Esophagus muscularis mucosa (tissue), 4 donors: ENCODE results near the gene USP28. TPM values are rescaled to one million over a fixed set of nuclear protein-coding genes. Genes with fewer than 3 reads are reported as not detected.
A peak's percentile ranks its signal among the peaks of the same experiment; 100 is the strongest.

Source experiments
- DNase-seq: peaks from one replicate; pipeline ENCODE4 v3.0.0-alpha.2; 2017; ENCODE audit errors: extremely low spot score
- H3K27ac ChIP-seq, 4 donors: fragments of 200-600 bp; sonication (generic); replicated peaks in 1 of 4; 1 replicate in 3 of 4; 2 replicates in 1 of 4; pipeline ENCODE4 v1.5.1; 2016 to 2019; ENCODE audit warnings: mild to moderate bottlenecking in 1 of 4
- H3K27me3 ChIP-seq, 4 donors: fragments of 200-600 bp; sonication (generic); one replicate each; pipeline versions ENCODE4 v1.5.1 to v1.6.0; 2016 to 2019
- H3K36me3 ChIP-seq, 4 donors: fragments of 200-600 bp; sonication (generic); one replicate each; pipeline ENCODE4 v1.5.1; 2016 to 2019
- H3K4me1 ChIP-seq, 4 donors: fragments of 200-600 bp; sonication (generic); one replicate each; pipeline ENCODE4 v1.5.1; 2016 to 2019
- H3K4me3 ChIP-seq, 4 donors: fragments of 200-600 bp; sonication (generic); 1 replicate in 2 of 4; 2 replicates in 2 of 4; pipeline ENCODE4 v1.5.1; 2016 to 2019; ENCODE audit warnings: mild to moderate bottlenecking in 4 of 4, moderate library complexity in 1 of 4
- H3K9me3 ChIP-seq, 4 donors: fragments of 200-600 bp; sonication (generic); 1 replicate in 3 of 4; 2 replicates in 1 of 4; pipeline ENCODE4 v1.5.1; 2016 to 2019
- CTCF ChIP-seq, 3 experiments: fragments of 200-600 bp in 2 of 3; fragments of 450-650 bp in 1 of 3; sonication (generic) in 2 of 3; IDR thresholded peaks; one replicate each; pipeline ENCODE4 v1.5.1; 2017 to 2019; ENCODE audit warnings: antibody characterized with exemption in 3 of 3, mild to moderate bottlenecking in 2 of 3, moderate library complexity in 1 of 3
- EP300 ChIP-seq: sonication (generic); formaldehyde crosslinking; IDR thresholded peaks from one replicate; pipeline ENCODE4 v1.6.1; 2017; ENCODE audit warnings: antibody characterized with exemption
- POLR2A ChIP-seq: fragments of 450-650 bp; IDR thresholded peaks from one replicate; pipeline ENCODE4 v1.6.1; 2017; ENCODE audit warnings: antibody characterized with exemption, moderate library complexity, mild to moderate bottlenecking, low read depth
- POLR2AphosphoS5 ChIP-seq, 2 donors: sonication (generic); formaldehyde crosslinking; IDR thresholded peaks; one replicate each; pipeline ENCODE4 v1.6.1; 2017; ENCODE audit warnings: antibody characterized with exemption in 2 of 2
- WGBS: methylation state at CpG from one replicate; pipeline ENCODE4 v1.1.5; 2018; 5-methylcytosine and 5-hydroxymethylcytosine counted together
- intact Hi-C: fragments of 100-400 bp; cut with DNase I; formaldehyde crosslinking; loops from one replicate; pipeline ENCODE4 v1.15.1; 2023
- total RNA-seq, 4 donors: library from RNA; depleted of rRNA; stranded (reverse); fragments of >200 nt; gene quantifications; one replicate each; pipeline versions ENCODE4 v1.1.0 to v1.2.1, GENCODE V29; 2016

Gene USP28
- total RNA-seq, 4 donors from 2014 or later: 25.2 to 45.9 (median 35.3) TPM

GRCh38 chr11:113873236-113873626 is 2.1 kb downstream of the USP28 start:
- no peaks in the 10 kb centered on the region for H3K27me3 ChIP-seq
- H3K9me3 ChIP-seq: no peaks in the 10 kb centered on the region
- TF ChIP-seq EP300 (no peak), CTCF (IDR thresholded peaks at IDR 0.05) (no peak), POLR2AphosphoS5 (IDR thresholded peaks at IDR 0.05) (peak; percentile 25 to 65), POLR2A (no peak)
- peak overlapping the region; percentile 33 to 83 (median 73) for H3K4me3 ChIP-seq
- WGBS: 25% methylated on average over 5 of the region's 5 CpGs
- DNase-seq: no peak
- peaks cover 22 to 52% (median 48%) of the 10 kb centered on the region in 4 donors for H3K4me1 ChIP-seq
- no peaks in the 10 kb centered on the region for H3K36me3 ChIP-seq
- intact Hi-C loops: no loop called here
- H3K27ac ChIP-seq: peak overlapping the region; percentile 87 to 95 (median 90)

- WGBS: 80% methylated on average over 3 of the region's 3 CpGs
- Histone ChIP-seq H3K27me3 (no peaks in the 10 kb centered on the region), H3K4me1 (peaks cover 22 to 50% (median 47%) of the 10 kb centered on the region in 4 donors), H3K9me3 (no peaks in the 10 kb centered on the region), H3K27ac (peak overlapping the region; percentile 10 to 95 (median 56)), H3K4me3 (no peak overlapping the region), H3K36me3 (peaks cover 0 to 10% (median 3%) of the 10 kb centered on the region in 4 donors)
- no peak for DNase-seq
- intact Hi-C loops: no loop called here
- TF ChIP-seq POLR2A (no peak), EP300 (no peak), POLR2AphosphoS5 (IDR thresholded peaks at IDR 0.05) (no peak), CTCF (IDR thresholded peaks at IDR 0.05) (no peak)
Measured at GRCh38 chr11:113871336-113871735, 4.0 kb downstream of the USP28 start.

- no peak overlapping the region for H3K4me3 ChIP-seq
- no peak for DNase-seq
- H3K4me1 ChIP-seq: peaks cover 14 to 29% (median 25%) of the 10 kb centered on the region in 4 donors
- TF ChIP-seq CTCF (IDR thresholded peaks at IDR 0.05): no peak
- H3K36me3 ChIP-seq: peaks cover 0 to 10% (median 3%) of the 10 kb centered on the region in 4 donors
- no peak overlapping the region for H3K27ac ChIP-seq
- no peaks in the 10 kb centered on the region for H3K9me3 ChIP-seq
- 86% methylated on average over 3 of the region's 3 CpGs for WGBS
- intact Hi-C loops: no loop called here
- no peaks in the 10 kb centered on the region for H3K27me3 ChIP-seq
Measured at GRCh38 chr11:113867843-113868503, 7.4 kb downstream of the USP28 start.

GRCh38 chr11:113865873-113866272 is 9.5 kb downstream of the USP28 start:
- no peaks in the 10 kb centered on the region for H3K9me3 ChIP-seq

More at GRCh38 chr11:113865873-113866272, 9.5 kb downstream of the USP28 start:
- no peak overlapping the region for H3K4me3 ChIP-seq
- H3K4me1 ChIP-seq: peaks cover 2 to 8% (median 6%) of the 10 kb centered on the region in 4 donors
- no peak for TF ChIP-seq POLR2AphosphoS5 (IDR thresholded peaks at IDR 0.05)
- TF ChIP-seq EP300: no peak
- TF ChIP-seq CTCF (IDR thresholded peaks at IDR 0.05): no peak
- TF ChIP-seq POLR2A: no peak
- peaks cover 0 to 10% (median 3%) of the 10 kb centered on the region in 4 donors for H3K36me3 ChIP-seq
- intact Hi-C loops: no loop called here
- 90% methylated on average over 8 of the region's 8 CpGs for WGBS
- no peak for DNase-seq
- H3K27ac ChIP-seq: no peak overlapping the region
- no peaks in the 10 kb centered on the region for H3K27me3 ChIP-seq
